HFFc6 (cell line): ENCODE results near the gene PDF. TPM values are rescaled to one million over a fixed set of nuclear protein-coding genes. Genes with fewer than 3 reads are reported as not detected.

Source experiments
- DNase-seq: peaks from one replicate; pipeline ENCODE4 v3.0.0-alpha.2; 2018
- H3K27ac Mint-ChIP-seq: 2 replicates; pipeline ENCODE4 v1.8.0; 2020; ENCODE audit warnings: mild to moderate bottlenecking, mixed read lengths
- H3K27me3 Mint-ChIP-seq: 2 replicates; pipeline ENCODE4 v1.8.0; 2021; ENCODE audit warnings: mild to moderate bottlenecking, moderate library complexity, mixed read lengths; ENCODE audit not compliant: insufficient read depth
- H3K36me3 Mint-ChIP-seq: 2 replicates; pipeline ENCODE4 v1.8.0; 2021; ENCODE audit warnings: low read depth, mixed read lengths
- H3K4me1 Mint-ChIP-seq: 2 replicates; pipeline ENCODE4 v1.8.0; 2020; ENCODE audit warnings: low read depth, mixed read lengths
- H3K4me3 Mint-ChIP-seq: 2 replicates; pipeline ENCODE4 v1.8.0; 2020; ENCODE audit warnings: mild to moderate bottlenecking, moderate library complexity, mixed read lengths
- H3K9me3 Mint-ChIP-seq: 2 replicates; pipeline ENCODE4 v1.8.0; 2020; ENCODE audit warnings: mild to moderate bottlenecking, mixed read lengths
- CTCF ChIP-seq: fragments of 200-600 bp; sonication (generic); IDR thresholded peaks from 2 replicates; pipeline ENCODE4 v1.5.0; 2021; ENCODE audit warnings: antibody characterized with exemption, mild to moderate bottlenecking
- total RNA-seq, 6 experiments: library from RNA; stranded (reverse); fragmentation: NEBNext Ultra II Directional; extraction: Animal tissue kit (Norgen Biotek cat#: 25700); gene quantifications; 2 replicates in 1 of 6; 3 replicates in 5 of 6; pipeline ENCODE4 v1.2.3, GENCODE V29; 2021

PDF gene
- total RNA-seq, 6 experiments from 2014 or later: 14.5 to 21.1 (median 16.5) TPM

GRCh38 chr16:69319381-69319780, 11.0 kb downstream of the PDF start:
- peaks cover 28% of the 10 kb centered on the region for H3K36me3 Mint-ChIP-seq
- peaks cover 4% of the 10 kb centered on the region for H3K4me1 Mint-ChIP-seq
- no peak for DNase-seq
- no peaks in the 10 kb centered on the region for H3K9me3 Mint-ChIP-seq
- H3K4me3 Mint-ChIP-seq: no peak overlapping the region
- H3K27me3 Mint-ChIP-seq: no peaks in the 10 kb centered on the region; the same call in none of the 2 replicates
- no peak overlapping the region for H3K27ac Mint-ChIP-seq
- no peak for TF ChIP-seq CTCF

DNA sequence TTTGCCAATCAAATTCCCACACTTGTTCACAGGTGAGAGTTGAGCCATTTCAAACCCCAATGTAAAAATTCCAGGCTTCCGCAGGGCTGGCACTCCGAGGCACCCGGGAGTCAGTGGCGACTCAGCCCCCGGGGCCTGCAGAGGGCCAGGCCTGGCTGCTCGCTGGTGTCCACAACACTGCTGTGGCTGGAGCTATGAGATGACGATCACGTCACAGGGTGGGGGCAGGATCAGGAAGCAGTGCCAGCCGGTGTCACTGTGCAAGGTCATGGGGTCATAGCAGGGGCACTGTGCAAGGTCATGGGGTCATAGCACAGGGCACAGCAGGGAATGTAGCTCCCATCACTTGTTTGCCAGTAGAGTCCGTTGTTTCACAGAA, 11.5 kb downstream of the PDF start:
- peaks cover under 1% of the 10 kb centered on the region for H3K4me1 Mint-ChIP-seq
- no peaks in the 10 kb centered on the region; the same call in none of the 2 replicates for H3K27me3 Mint-ChIP-seq
- peaks cover 31% of the 10 kb centered on the region for H3K36me3 Mint-ChIP-seq
- no peak for DNase-seq
- no peak overlapping the region for H3K27ac Mint-ChIP-seq
- TF ChIP-seq CTCF: no peak
- H3K9me3 Mint-ChIP-seq: no peaks in the 10 kb centered on the region
- H3K4me3 Mint-ChIP-seq: no peak overlapping the region

- DNase-seq: no peak
- TF ChIP-seq CTCF: no peak
- H3K27me3 Mint-ChIP-seq: peaks cover 1% of the 10 kb centered on the region
- no peaks in the 10 kb centered on the region for H3K9me3 Mint-ChIP-seq
- peaks cover 6% of the 10 kb centered on the region for H3K4me1 Mint-ChIP-seq
- H3K27ac Mint-ChIP-seq: no peak overlapping the region
- H3K4me3 Mint-ChIP-seq: no peak overlapping the region
- H3K36me3 Mint-ChIP-seq: peaks cover 36% of the 10 kb centered on the region
These were observed 12.0 kb downstream of the PDF start for GRCh38 chr16:69318177-69318910.

DNA sequence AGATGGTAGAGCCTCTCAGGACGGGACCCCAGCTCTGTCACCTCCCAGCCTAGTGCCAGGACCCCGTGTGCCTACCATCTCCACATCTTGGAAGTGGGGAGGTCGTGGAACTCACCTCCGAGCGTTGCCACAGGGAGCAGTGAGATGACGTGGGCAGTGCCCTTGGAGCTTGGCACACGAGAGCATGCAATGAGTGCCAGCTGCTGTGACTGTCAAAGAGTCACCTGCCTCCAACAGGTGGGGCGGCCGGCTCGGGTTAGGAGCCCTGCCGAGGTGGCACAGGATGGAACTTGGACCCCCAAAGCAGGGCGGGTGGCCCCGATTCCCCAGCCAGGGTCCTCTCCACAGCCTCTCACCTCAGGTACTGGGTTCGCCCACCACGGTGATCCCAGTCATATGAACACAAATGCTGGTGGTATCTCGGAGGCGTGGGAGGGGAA, 13.8 kb downstream of the PDF start:
- Mint-ChIP-seq H3K9me3 (no peaks in the 10 kb centered on the region), H3K4me3 (no peak overlapping the region), H3K27ac (no peak overlapping the region), H3K4me1 (peaks cover 17% of the 10 kb centered on the region), H3K27me3 (peaks cover 7% of the 10 kb centered on the region), H3K36me3 (peaks cover 33% of the 10 kb centered on the region)
- DNase-seq: no peak
- no peak for TF ChIP-seq CTCF

DNA sequence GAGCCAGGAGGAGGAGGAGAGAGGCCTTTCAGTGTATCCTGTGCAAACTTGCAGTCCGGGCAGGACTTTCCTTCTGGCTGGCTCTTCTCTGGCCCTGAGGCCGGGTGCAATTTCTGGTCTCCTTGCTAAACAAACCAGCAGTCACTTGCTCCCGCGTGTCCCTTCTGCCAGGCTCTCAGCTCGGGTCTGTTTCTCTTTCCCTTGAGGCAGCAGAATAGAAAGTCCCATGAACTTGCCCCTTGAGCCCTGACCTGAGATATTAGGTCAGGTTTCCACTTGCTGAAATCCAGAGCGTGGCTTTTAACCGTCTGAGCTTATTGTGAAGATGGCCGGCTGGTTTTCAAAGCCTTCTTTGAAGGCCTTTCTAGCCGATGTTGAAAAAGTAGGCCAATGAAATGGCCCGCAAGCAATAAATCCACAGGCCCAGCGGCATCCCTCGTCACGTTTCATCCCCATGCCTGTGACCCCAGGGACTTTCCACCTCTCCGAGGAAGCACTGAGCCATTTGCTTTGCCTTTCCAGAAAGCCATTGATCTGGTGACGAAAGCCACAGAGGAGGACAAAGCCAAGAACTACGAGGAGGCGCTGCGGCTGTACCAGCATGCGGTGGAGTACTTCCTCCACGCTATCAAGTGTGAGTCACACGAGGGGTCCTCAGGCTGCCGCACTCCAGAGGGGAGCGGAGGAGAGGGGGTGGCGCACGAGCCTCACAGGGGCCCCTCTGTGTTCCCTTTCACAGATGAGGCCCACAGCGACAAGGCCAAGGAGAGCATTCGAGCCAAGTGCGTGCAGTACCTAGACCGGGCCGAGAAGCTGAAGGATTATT, 14.7 kb downstream of the PDF start:
- Mint-ChIP-seq H3K27ac (no peak overlapping the region), H3K4me1 (peaks cover 18% of the 10 kb centered on the region), H3K9me3 (no peaks in the 10 kb centered on the region), H3K27me3 (peaks cover 8% of the 10 kb centered on the region), H3K4me3 (no peak overlapping the region), H3K36me3 (peaks cover 26% of the 10 kb centered on the region)
- TF ChIP-seq CTCF: no peak
- no peak for DNase-seq
